A549 (cell line): Measurements from ENCODE around the gene PARP6. TPM values are rescaled to one million over a fixed set of nuclear protein-coding genes. Genes with fewer than 3 reads are reported as not detected.

ENCODE experiments used
- ATAC-seq, 2 experiments: fragments of 200-7000 bp in 1 of 2; fragments of >200 bp in 1 of 2; cut with Nextera tagmentation in 1 of 2; cut with Tn5 transposase in 1 of 2; 3 replicates each; pipeline versions ENCODE4 v1.8.0 to v1.9.1; 2018 to 2020; ENCODE audit warnings: mild to moderate bottlenecking in 1 of 2, moderate library complexity in 1 of 2
- CTCF ChIA-PET: fragments of 300-600 bp; sonication (Branson Sonifier 250); formaldehyde crosslinking; extraction: SDS; loops from one replicate; lab custom pipeline; 2021; ENCODE audit warnings: antibody characterized with exemption, inconsistent platforms; lab: Yijun Ruan, JAX
- POLR2A ChIA-PET: fragments of 350-600 bp; formaldehyde crosslinking; extraction: SDS; loops from one replicate; lab custom pipeline; 2021; ENCODE audit warnings: antibody characterized with exemption, inconsistent platforms; lab: Yijun Ruan, JAX
- DNase-seq, 2 experiments: peaks; one replicate each; pipeline versions ENCODE4 v3.0.0 to v3.0.0-alpha.2; 2011 to 2016; ENCODE audit warnings: low read depth in 1 of 2, low spot score in 1 of 2
- FAIRE-seq: peaks from 2 replicates; lab custom pipeline; 2011; peaks lifted over from hg19 to GRCh38; lab: Jason Lieb, UNC
- H3K27ac ChIP-seq, 2 experiments: fragments of >200 bp; sonication (Bioruptor Twin); formaldehyde crosslinking; 3 replicates each; pipeline ENCODE4 v1.5.1; 2016 to 2017
- H3K4me1 ChIP-seq: fragments of >200 bp; sonication (Bioruptor Twin); formaldehyde crosslinking; 3 replicates; pipeline ENCODE4 v1.6.1; 2016
- H3K4me2 ChIP-seq: fragments of >200 bp; sonication (Bioruptor Twin); formaldehyde crosslinking; 3 replicates; pipeline ENCODE4 v1.6.1; 2016
- H3K4me3 ChIP-seq: fragments of >200 bp; sonication (Bioruptor Twin); formaldehyde crosslinking; 3 replicates; pipeline ENCODE4 v1.5.1; 2016
- H3K9me3 ChIP-seq: fragments of >200 bp; sonication (Bioruptor Twin); formaldehyde crosslinking; 3 replicates; pipeline ENCODE4 v1.6.1; 2016
- CBX8 ChIP-seq: fragments of 200-600 bp; sonication (generic); IDR thresholded peaks from 2 replicates; pipeline ENCODE4 v1.6.1; 2016
- CHD4 ChIP-seq: fragments of 200-600 bp; sonication (generic); IDR thresholded peaks from 2 replicates; pipeline ENCODE4 v1.6.1; 2016; ENCODE audit warnings: antibody characterized with exemption, mild to moderate bottlenecking, borderline replicate concordance
- EP300 ChIP-seq, 2 experiments: fragments of >200 bp; sonication (Bioruptor Twin); formaldehyde crosslinking; IDR thresholded peaks; 2 replicates in 1 of 2; 3 replicates in 1 of 2; pipeline ENCODE4 v1.6.1; 2016 to 2017
- ESRRA ChIP-seq: fragments of 150-350 bp; IDR thresholded peaks from 2 replicates; pipeline ENCODE4 v1.6.1; 2014; ENCODE audit warnings: mild to moderate bottlenecking, low read length, borderline replicate concordance
- FOSB ChIP-seq: fragments of 250-450 bp; sonication (Bioruptor Pico); IDR thresholded peaks from 2 replicates; pipeline ENCODE4 v1.5.0; 2020; ENCODE audit warnings: mild to moderate bottlenecking, moderate library complexity
- FOXS1 ChIP-seq: fragments of 250-450 bp; sonication (Bioruptor Pico); IDR thresholded peaks from 2 replicates; pipeline ENCODE4 v1.5.0; 2020; ENCODE audit warnings: mild to moderate bottlenecking, moderate library complexity
- HEYL ChIP-seq: fragments of 250-450 bp; sonication (Bioruptor Pico); IDR thresholded peaks from 2 replicates; pipeline ENCODE4 v1.8.0; 2021; ENCODE audit warnings: mild to moderate bottlenecking, moderate library complexity
- KDM1A ChIP-seq: fragments of 200-600 bp; sonication (generic); IDR thresholded peaks from 2 replicates; pipeline ENCODE4 v1.6.1; 2016; ENCODE audit warnings: low read depth, mild to moderate bottlenecking
- KDM5A ChIP-seq: fragments of 200-600 bp; sonication (generic); IDR thresholded peaks from 2 replicates; pipeline ENCODE4 v1.6.1; 2016; ENCODE audit warnings: antibody characterized with exemption, mild to moderate bottlenecking
- POLR2A ChIP-seq: IDR thresholded peaks from 2 replicates; pipeline ENCODE4 v1.6.1; 2012; ENCODE audit warnings: mild to moderate bottlenecking, low read length
- RARB ChIP-seq: fragments of 250-450 bp; sonication (Bioruptor Pico); IDR thresholded peaks from 2 replicates; pipeline ENCODE4 v1.8.0; 2021; ENCODE audit warnings: mild to moderate bottlenecking, moderate library complexity
- RFX5 ChIP-seq: fragments of 450-650 bp; IDR thresholded peaks from 2 replicates; pipeline ENCODE4 v1.7.1; 2014; ENCODE audit warnings: antibody characterized with exemption, mild to moderate bottlenecking, moderate library complexity
- RNF2 ChIP-seq: fragments of 200-600 bp; sonication (generic); IDR thresholded peaks from 2 replicates; pipeline ENCODE4 v1.6.1; 2016; ENCODE audit warnings: low read depth, mild to moderate bottlenecking, antibody characterized with exemption, moderate library complexity, borderline replicate concordance
- TFCP2L1 ChIP-seq: fragments of 250-450 bp; sonication (Bioruptor Pico); IDR thresholded peaks from 2 replicates; pipeline ENCODE4 v1.5.0; 2021; ENCODE audit warnings: mild to moderate bottlenecking
- ZNF302 ChIP-seq: fragments of 250-450 bp; sonication (Bioruptor Pico); IDR thresholded peaks from 2 replicates; pipeline ENCODE4 v1.9.0; 2021; ENCODE audit warnings: inconsistent platforms, mild to moderate bottlenecking, moderate library complexity
- WGBS: methylation state at CpG from one replicate; pipeline ENCODE4 v1.1.6; 2017; ENCODE audit errors: missing lambda C conversion rate; 5-methylcytosine and 5-hydroxymethylcytosine counted together
- polyA plus RNA-seq, 4 experiments: library from polyadenylated mRNA; depleted of rRNA in 3 of 4; stranded (reverse); fragments of >200 nt; fragmentation: RNase III in 1 of 4; extraction: RNeasy Plus Mini Kit Qiagen cat#74134 plus additional on column Dnase treatment in 1 of 4; gene quantifications; 2 replicates in 3 of 4; 3 replicates in 1 of 4; pipeline ENCODE4 v1.2.3, GENCODE V29; 2011 to 2017
- TF ChIP-seq, protein P1 (sequence below): fragments of 250-450 bp; sonication (Bioruptor Pico); IDR thresholded peaks from 2 replicates; pipeline ENCODE4 v1.5.0; 2021; ENCODE audit warnings: mild to moderate bottlenecking, moderate library complexity, borderline replicate concordance
- TF ChIP-seq, protein P2 (sequence below): fragments of 150-350 bp; IDR thresholded peaks from 2 replicates; pipeline ENCODE4 v1.6.1; 2014; ENCODE audit warnings: low read depth, mild to moderate bottlenecking, low read length
- TF ChIP-seq, protein P3 (sequence below): fragments of 250-450 bp; sonication (Bioruptor Pico); IDR thresholded peaks from 2 replicates; pipeline ENCODE4 v1.5.0; 2020; ENCODE audit warnings: low read depth, mild to moderate bottlenecking, moderate library complexity
- TF ChIP-seq, protein P4 (sequence below): fragments of >200 bp; sonication (Bioruptor Twin); formaldehyde crosslinking; IDR thresholded peaks from 3 replicates; pipeline ENCODE4 v1.6.1; 2016
- TF ChIP-seq, protein P5 (sequence below): fragments of >200 bp; sonication (Bioruptor Twin); formaldehyde crosslinking; IDR thresholded peaks from 2 replicates; pipeline ENCODE4 v1.6.1; 2016
- TF ChIP-seq, protein P6 (sequence below): fragments of 200-600 bp; sonication (generic); IDR thresholded peaks from 2 replicates; pipeline ENCODE4 v1.6.1; 2016; ENCODE audit warnings: antibody characterized with exemption, mild to moderate bottlenecking, moderate library complexity
- TF ChIP-seq, protein P7 (sequence below): IDR thresholded peaks from 2 replicates; pipeline ENCODE4 v1.6.1; 2012; ENCODE audit warnings: low read depth, borderline replicate concordance

PARP6 gene
- polyA plus RNA-seq, 2 of the 4 experiments (the other 2 are of a cell fraction), result 78.0 to 167 TPM

DNA sequence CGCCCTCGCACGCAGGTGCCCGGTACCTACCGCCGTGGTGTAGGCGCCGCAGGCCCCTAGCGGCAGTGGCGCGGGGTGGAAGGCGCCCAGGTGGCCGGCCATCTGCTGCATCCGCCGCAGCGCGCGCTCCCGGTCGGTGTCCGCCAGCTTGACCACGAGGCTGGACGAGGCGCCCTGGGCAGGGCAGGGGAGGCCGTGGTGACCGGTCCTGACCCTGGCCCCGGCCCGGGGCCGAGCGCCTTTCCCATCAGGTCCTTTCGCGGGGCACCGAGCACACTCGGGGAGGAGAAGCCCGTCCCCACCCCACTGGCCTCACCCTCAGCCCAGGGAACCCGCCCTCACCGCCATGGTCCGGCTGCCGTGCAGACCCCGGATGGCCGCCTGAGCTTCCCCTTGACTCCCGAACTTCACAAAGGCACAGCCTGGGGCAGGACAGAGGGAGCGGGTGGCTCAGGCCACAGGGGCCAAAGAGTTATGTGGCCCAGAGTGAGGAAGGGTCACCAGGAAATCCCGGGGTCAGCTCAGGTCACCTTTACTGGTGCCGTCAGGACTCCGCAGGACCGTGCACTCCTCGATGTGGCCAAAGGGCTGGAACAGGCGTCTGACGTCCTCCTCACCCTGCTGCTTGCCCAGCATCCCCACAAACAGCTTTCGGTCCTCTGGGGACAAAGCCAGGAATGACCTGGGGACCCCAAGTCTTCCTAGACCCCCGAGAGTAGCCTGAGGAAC lies 17.4 kb upstream of the PARP6 start (continued):
- no peak for TF ChIP-seq POLR2A
- TF ChIP-seq, protein P1, sequence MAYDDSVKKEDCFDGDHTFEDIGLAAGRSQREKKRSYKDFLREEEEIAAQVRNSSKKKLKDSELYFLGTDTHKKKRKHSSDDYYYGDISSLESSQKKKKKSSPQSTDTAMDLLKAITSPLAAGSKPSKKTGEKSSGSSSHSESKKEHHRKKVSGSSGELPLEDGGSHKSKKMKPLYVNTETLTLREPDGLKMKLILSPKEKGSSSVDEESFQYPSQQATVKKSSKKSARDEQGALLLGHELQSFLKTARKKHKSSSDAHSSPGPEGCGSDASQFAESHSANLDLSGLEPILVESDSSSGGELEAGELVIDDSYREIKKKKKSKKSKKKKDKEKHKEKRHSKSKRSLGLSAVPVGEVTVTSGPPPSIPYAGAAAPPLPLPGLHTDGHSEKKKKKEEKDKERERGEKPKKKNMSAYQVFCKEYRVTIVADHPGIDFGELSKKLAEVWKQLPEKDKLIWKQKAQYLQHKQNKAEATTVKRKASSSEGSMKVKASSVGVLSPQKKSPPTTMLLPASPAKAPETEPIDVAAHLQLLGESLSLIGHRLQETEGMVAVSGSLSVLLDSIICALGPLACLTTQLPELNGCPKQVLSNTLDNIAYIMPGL (CRISPR knock-in tag), result no peak
- no peak for TF ChIP-seq RFX5

DNA sequence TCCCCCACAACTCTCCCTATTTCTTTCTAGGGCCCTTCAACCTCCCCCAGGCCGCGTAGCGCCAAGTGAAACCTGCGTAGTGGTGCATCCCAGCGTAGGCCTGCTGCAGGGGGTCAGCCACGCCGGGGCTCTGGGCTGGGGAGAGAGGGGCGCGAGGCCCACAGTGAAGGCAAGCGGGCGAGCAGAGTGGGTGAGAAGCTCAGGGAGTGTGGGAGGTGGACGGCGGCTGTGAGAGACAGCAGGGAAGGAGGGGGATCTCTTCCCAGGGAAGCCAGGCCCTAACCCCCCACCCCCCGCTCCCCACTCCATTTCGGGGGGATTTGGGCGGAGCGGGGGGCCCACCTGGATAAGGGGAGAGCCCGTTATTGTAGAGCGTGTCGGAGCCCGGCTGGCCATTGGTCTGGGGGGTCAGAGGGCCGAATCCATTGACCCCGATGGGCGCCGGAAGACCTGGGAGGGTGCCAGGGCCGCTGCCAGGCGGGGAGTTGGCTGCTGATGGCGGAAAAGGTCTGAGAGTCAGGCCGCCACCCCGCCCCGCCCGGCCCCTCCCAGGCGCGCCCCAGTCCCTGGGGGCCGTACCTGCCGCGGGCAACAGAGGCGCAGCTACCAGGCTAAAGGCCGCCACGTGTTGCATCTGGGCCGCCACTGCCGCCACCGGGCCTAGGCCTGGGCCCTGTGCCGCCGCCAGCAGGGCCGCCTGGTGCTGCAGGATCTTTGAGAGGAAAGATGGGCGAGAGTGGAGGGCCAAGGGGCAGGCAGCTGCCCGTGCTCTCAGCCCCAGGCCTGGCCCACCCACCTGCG lies 16.6 kb upstream of the PARP6 start:
- ChIA-PET CTCF (interaction anchor here (0.7 to 5.0 kb wide), 6 partner anchors 7 to 89 kb away, joined by 3 to 69 read pairs (median 9); partner anchors contain the start of gene GRAMD2A), POLR2A (no interaction called here)
- WGBS, result 84% methylated on average over 41 of the region's 49 CpGs
- FAIRE-seq (no peak), ATAC-seq (no peak), DNase-seq (no peak)
- no peak overlapping the region for H3K4me2 ChIP-seq
- no peak overlapping the region for H3K27ac ChIP-seq
- H3K4me3 ChIP-seq, result no peak overlapping the region
- H3K4me1 ChIP-seq, result no peaks in the 10 kb centered on the region
- TF ChIP-seq FOXS1 (CRISPR knock-in tag), result no peak
- TF ChIP-seq, protein P2, sequence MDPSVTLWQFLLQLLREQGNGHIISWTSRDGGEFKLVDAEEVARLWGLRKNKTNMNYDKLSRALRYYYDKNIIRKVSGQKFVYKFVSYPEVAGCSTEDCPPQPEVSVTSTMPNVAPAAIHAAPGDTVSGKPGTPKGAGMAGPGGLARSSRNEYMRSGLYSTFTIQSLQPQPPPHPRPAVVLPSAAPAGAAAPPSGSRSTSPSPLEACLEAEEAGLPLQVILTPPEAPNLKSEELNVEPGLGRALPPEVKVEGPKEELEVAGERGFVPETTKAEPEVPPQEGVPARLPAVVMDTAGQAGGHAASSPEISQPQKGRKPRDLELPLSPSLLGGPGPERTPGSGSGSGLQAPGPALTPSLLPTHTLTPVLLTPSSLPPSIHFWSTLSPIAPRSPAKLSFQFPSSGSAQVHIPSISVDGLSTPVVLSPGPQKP, result no peak
- TF ChIP-seq ESRRA, result no peak
- TF ChIP-seq ZNF302, result no peak
- TF ChIP-seq CHD4, result no peak
- no peak for TF ChIP-seq RARB (CRISPR knock-in tag)
- TF ChIP-seq, protein P3, sequence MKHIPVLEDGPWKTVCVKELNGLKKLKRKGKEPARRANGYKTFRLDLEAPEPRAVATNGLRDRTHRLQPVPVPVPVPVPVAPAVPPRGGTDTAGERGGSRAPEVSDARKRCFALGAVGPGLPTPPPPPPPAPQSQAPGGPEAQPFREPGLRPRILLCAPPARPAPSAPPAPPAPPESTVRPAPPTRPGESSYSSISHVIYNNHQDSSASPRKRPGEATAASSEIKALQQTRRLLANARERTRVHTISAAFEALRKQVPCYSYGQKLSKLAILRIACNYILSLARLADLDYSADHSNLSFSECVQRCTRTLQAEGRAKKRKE (CRISPR knock-in tag), result no peak
- TF ChIP-seq, protein P4, sequence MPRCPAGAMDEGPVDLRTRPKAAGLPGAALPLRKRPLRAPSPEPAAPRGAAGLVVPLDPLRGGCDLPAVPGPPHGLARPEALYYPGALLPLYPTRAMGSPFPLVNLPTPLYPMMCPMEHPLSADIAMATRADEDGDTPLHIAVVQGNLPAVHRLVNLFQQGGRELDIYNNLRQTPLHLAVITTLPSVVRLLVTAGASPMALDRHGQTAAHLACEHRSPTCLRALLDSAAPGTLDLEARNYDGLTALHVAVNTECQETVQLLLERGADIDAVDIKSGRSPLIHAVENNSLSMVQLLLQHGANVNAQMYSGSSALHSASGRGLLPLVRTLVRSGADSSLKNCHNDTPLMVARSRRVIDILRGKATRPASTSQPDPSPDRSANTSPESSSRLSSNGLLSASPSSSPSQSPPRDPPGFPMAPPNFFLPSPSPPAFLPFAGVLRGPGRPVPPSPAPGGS, result no peak
- no peak for TF ChIP-seq KDM5A
- TF ChIP-seq, protein P5, sequence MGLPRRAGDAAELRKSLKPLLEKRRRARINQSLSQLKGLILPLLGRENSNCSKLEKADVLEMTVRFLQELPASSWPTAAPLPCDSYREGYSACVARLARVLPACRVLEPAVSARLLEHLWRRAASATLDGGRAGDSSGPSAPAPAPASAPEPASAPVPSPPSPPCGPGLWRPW, result no peak
- TF ChIP-seq CBX8, result no peak
- TF ChIP-seq, protein P6, sequence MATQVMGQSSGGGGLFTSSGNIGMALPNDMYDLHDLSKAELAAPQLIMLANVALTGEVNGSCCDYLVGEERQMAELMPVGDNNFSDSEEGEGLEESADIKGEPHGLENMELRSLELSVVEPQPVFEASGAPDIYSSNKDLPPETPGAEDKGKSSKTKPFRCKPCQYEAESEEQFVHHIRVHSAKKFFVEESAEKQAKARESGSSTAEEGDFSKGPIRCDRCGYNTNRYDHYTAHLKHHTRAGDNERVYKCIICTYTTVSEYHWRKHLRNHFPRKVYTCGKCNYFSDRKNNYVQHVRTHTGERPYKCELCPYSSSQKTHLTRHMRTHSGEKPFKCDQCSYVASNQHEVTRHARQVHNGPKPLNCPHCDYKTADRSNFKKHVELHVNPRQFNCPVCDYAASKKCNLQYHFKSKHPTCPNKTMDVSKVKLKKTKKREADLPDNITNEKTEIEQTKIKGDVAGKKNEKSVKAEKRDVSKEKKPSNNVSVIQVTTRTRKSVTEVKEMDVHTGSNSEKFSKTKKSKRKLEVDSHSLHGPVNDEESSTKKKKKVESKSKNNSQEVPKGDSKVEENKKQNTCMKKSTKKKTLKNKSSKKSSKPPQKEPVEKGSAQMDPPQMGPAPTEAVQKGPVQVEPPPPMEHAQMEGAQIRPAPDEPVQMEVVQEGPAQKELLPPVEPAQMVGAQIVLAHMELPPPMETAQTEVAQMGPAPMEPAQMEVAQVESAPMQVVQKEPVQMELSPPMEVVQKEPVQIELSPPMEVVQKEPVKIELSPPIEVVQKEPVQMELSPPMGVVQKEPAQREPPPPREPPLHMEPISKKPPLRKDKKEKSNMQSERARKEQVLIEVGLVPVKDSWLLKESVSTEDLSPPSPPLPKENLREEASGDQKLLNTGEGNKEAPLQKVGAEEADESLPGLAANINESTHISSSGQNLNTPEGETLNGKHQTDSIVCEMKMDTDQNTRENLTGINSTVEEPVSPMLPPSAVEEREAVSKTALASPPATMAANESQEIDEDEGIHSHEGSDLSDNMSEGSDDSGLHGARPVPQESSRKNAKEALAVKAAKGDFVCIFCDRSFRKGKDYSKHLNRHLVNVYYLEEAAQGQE, result no peak
- TF ChIP-seq, protein P7, sequence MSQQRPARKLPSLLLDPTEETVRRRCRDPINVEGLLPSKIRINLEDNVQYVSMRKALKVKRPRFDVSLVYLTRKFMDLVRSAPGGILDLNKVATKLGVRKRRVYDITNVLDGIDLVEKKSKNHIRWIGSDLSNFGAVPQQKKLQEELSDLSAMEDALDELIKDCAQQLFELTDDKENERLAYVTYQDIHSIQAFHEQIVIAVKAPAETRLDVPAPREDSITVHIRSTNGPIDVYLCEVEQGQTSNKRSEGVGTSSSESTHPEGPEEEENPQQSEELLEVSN, result no peak
- no peak for TF ChIP-seq FOSB
- TF ChIP-seq KDM1A, result no peak
- TF ChIP-seq RNF2, result no peak
- TF ChIP-seq EP300 (IDR thresholded peaks at IDR 0.05), result no peak
- TF ChIP-seq TFCP2L1 (CRISPR knock-in tag), result no peak
- TF ChIP-seq HEYL (CRISPR knock-in tag), result no peak
- no peaks in the 10 kb centered on the region for H3K9me3 ChIP-seq
